H1 (cell line): ENCODE results near the gene OR14A16.

ENCODE experiments used
- BCL11A ChIP-seq, 2 experiments: IDR thresholded peaks; one replicate each; pipeline ENCODE4 v1.6.1; 2011; ENCODE audit warnings: low read depth in 2 of 2, low read length in 2 of 2, mild to moderate bottlenecking in 2 of 2
- EGR1 ChIP-seq: IDR thresholded peaks from 2 replicates; pipeline ENCODE4 v1.6.1; 2011; ENCODE audit warnings: low read depth, low read length, borderline replicate concordance
- EP300 ChIP-seq, 2 experiments: IDR thresholded peaks; 1 replicate in 1 of 2; 2 replicates in 1 of 2; pipeline ENCODE4 v1.6.1; 2011 to 2012; ENCODE audit warnings: low read depth in 2 of 2, low read length in 2 of 2, mild to moderate bottlenecking in 2 of 2, borderline replicate concordance in 1 of 2, inconsistent platforms in 1 of 2, moderate library complexity in 1 of 2
- KDM4A ChIP-seq: IDR thresholded peaks from one replicate; pipeline ENCODE4 v1.7.1; 2012; ENCODE audit warnings: low read depth, mild to moderate bottlenecking, moderate library complexity, low read length, inconsistent platforms; ENCODE audit not compliant: severe bottlenecking
- RFX5 ChIP-seq: IDR thresholded peaks from 2 replicates; pipeline ENCODE4 v1.6.1; 2011; ENCODE audit warnings: low read depth, low read length, improper control_type of control experiment, borderline replicate concordance
- TF ChIP-seq, protein P1 (sequence below): IDR thresholded peaks from 2 replicates; pipeline ENCODE4 v1.6.1; 2011; ENCODE audit warnings: low read depth, mild to moderate bottlenecking, low read length; ENCODE audit not compliant: insufficient read depth
- TF ChIP-seq, protein P2 (sequence below), 3 experiments: IDR thresholded peaks; 1 replicate in 2 of 3; 2 replicates in 1 of 3; pipeline versions ENCODE4 v1.5.1 to v1.6.1; 2011; ENCODE audit warnings: low read length in 3 of 3, mild to moderate bottlenecking in 3 of 3, inconsistent platforms in 2 of 3, low read depth in 1 of 3, moderate library complexity in 1 of 3; ENCODE audit not compliant: insufficient read depth in 1 of 3; ENCODE audit errors: control extremely low read depth in 1 of 3

DNA sequence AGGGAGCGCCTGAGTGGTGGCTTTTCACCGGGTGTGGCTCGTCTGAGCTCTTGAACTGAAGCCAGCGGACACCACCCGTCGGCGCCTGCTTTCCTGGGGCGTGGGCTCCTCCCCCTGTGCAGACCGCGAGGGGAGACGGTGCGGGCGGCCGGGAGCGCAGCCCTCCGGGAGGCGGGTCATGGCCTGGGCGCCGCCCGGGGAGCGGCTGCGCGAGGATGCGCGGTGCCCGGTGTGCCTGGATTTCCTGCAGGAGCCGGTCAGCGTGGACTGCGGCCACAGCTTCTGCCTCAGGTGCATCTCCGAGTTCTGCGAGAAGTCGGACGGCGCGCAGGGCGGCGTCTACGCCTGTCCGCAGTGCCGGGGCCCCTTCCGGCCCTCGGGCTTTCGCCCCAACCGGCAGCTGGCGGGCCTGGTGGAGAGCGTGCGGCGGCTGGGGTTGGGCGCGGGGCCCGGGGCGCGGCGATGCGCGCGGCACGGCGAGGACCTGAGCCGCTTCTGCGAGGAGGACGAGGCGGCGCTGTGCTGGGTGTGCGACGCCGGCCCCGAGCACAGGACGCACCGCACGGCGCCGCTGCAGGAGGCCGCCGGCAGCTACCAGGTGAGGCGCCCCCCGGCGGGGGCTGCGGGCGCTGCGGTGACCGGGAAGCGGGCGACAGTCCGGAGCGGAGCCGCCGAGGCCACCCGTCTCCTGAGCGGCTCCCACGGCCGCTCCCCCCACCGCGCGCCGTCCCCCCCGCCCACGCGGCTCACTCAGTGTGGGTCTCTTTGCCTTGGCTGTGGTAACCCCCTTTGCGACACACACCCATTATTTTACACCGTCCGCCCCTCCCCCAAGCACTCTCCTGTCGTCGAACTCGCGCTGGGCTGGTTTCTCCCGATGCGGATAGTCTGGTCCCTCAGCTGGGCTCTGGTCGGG is 33.4 kb upstream of the OR14A16 start, which contains the start of gene TRIM58:
- TF ChIP-seq RFX5 (no peak), KDM4A (no peak), EGR1 (no peak), BCL11A (IDR thresholded peaks at IDR 0.05; ENCODE audit: low read depth in 2 of 2, low read length in 2 of 2) (no peak), EP300 (IDR thresholded peaks at IDR 0.05; ENCODE audit: borderline replicate concordance in 1 of 2, low read depth in 2 of 2, low read length in 2 of 2) (no peak)
- TF ChIP-seq, protein P1, sequence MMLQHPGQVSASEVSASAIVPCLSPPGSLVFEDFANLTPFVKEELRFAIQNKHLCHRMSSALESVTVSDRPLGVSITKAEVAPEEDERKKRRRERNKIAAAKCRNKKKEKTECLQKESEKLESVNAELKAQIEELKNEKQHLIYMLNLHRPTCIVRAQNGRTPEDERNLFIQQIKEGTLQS = no peak
- TF ChIP-seq, protein P2, sequence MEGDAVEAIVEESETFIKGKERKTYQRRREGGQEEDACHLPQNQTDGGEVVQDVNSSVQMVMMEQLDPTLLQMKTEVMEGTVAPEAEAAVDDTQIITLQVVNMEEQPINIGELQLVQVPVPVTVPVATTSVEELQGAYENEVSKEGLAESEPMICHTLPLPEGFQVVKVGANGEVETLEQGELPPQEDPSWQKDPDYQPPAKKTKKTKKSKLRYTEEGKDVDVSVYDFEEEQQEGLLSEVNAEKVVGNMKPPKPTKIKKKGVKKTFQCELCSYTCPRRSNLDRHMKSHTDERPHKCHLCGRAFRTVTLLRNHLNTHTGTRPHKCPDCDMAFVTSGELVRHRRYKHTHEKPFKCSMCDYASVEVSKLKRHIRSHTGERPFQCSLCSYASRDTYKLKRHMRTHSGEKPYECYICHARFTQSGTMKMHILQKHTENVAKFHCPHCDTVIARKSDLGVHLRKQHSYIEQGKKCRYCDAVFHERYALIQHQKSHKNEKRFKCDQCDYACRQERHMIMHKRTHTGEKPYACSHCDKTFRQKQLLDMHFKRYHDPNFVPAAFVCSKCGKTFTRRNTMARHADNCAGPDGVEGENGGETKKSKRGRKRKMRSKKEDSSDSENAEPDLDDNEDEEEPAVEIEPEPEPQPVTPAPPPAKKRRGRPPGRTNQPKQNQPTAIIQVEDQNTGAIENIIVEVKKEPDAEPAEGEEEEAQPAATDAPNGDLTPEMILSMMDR (IDR thresholded peaks at IDR 0.05; ENCODE audit: control extremely low read depth in 1 of 3, insufficient read depth in 1 of 3, low read depth in 1 of 3, low read length in 3 of 3) = no peak
